Uterus (tissue), 4 donors: ENCODE results near the gene C12orf50. TPM values are rescaled to one million over a fixed set of nuclear protein-coding genes. Genes with fewer than 3 reads are reported as not detected.

Source experiments
- DNase-seq, 2 donors: peaks; one replicate each; pipeline ENCODE4 v3.0.0-alpha.2; 2019 to 2020
- H3K27ac ChIP-seq, 2 donors: fragments of 200-600 bp; sonication (generic); 1 replicate in 1 of 2; 2 replicates in 1 of 2; pipeline ENCODE4 v1.5.1; 2016 to 2018
- H3K27me3 ChIP-seq, 2 donors: fragments of 200-600 bp; sonication (generic); one replicate each; pipeline ENCODE4 v1.5.1; 2018 to 2019; ENCODE audit warnings: control low read depth in 1 of 2
- H3K36me3 ChIP-seq, 2 donors: fragments of 200-600 bp; sonication (generic); one replicate each; pipeline ENCODE4 v1.5.1; 2019; ENCODE audit warnings: control low read depth in 1 of 2
- H3K4me1 ChIP-seq, 2 donors: fragments of 200-600 bp; sonication (generic); one replicate each; pipeline ENCODE4 v1.5.1; 2018 to 2019; ENCODE audit warnings: control low read depth in 1 of 2
- H3K4me3 ChIP-seq, 2 donors: fragments of 200-600 bp; sonication (generic); 1 replicate in 1 of 2; 2 replicates in 1 of 2; pipeline ENCODE4 v1.5.1; 2018 to 2019; ENCODE audit warnings: mild to moderate bottlenecking in 1 of 2
- H3K9me3 ChIP-seq, 2 donors: fragments of 200-600 bp; sonication (generic); one replicate each; pipeline ENCODE4 v1.5.1; 2019; ENCODE audit warnings: control low read depth in 1 of 2
- CTCF ChIP-seq, 4 experiments: fragments of 200-600 bp in 2 of 4; fragments of 450-650 bp in 2 of 4; sonication (generic) in 2 of 4; IDR thresholded peaks; one replicate each; pipeline ENCODE4 v1.5.1; 2016 to 2019; ENCODE audit warnings: antibody characterized with exemption in 4 of 4, mild to moderate bottlenecking in 2 of 4, moderate library complexity in 1 of 4
- POLR2A ChIP-seq, 2 donors: fragments of 450-650 bp; IDR thresholded peaks; one replicate each; pipeline ENCODE4 v1.6.1; 2016; ENCODE audit warnings: antibody characterized with exemption in 2 of 2, mild to moderate bottlenecking in 1 of 2, moderate library complexity in 1 of 2
- intact Hi-C: fragments of 100-400 bp; cut with DNase I; formaldehyde crosslinking; loops from one replicate; pipeline ENCODE4 v1.15.1; 2023; ENCODE audit warnings: low total_unique reads
- total RNA-seq, 4 donors: library from RNA; depleted of rRNA in 3 of 4; stranded (reverse); fragments of >200 nt in 3 of 4; gene quantifications; one replicate each; pipeline versions ENCODE4 v1.1.0 to v1.2.4, GENCODE V29; 2014 to 2023
- donor health status: DM: yes; HTN: yes; CAD: no.

C12orf50 gene
- total RNA-seq, 4 donors from 2014 or later: 0.40 to 7.7 TPM; not detected in 2

- no peaks in the 10 kb centered on the region for H3K9me3 ChIP-seq
- no peaks in the 10 kb centered on the region for H3K27me3 ChIP-seq
- TF ChIP-seq CTCF (IDR thresholded peaks at IDR 0.05) (no peak), POLR2A (IDR thresholded peaks at IDR 0.05) (no peak)
- no peaks in the 10 kb centered on the region for H3K36me3 ChIP-seq
- H3K4me3 ChIP-seq: no peak overlapping the region
- no peaks in the 10 kb centered on the region for H3K4me1 ChIP-seq
- intact Hi-C loops: no loop called here
- H3K27ac ChIP-seq: no peak overlapping the region
- no peak for DNase-seq
These were observed 77.0 kb downstream of the C12orf50 start for GRCh38 chr12:87952223-87952622.

GRCh38 chr12:87943762-87944161 is 85.4 kb downstream of the C12orf50 start:
- Histone ChIP-seq H3K27ac (no peak overlapping the region), H3K4me3 (no peak overlapping the region), H3K36me3 (no peaks in the 10 kb centered on the region), H3K27me3 (no peaks in the 10 kb centered on the region), H3K9me3 (no peaks in the 10 kb centered on the region), H3K4me1 (no peaks in the 10 kb centered on the region)
- TF ChIP-seq POLR2A (IDR thresholded peaks at IDR 0.05): no peak
- intact Hi-C loops: no loop called here
- DNase-seq: no peak

GRCh38 chr12:87943023-87943422 is 86.2 kb downstream of the C12orf50 start:
- H3K4me1 ChIP-seq: no peaks in the 10 kb centered on the region
- no peaks in the 10 kb centered on the region for H3K36me3 ChIP-seq
- TF ChIP-seq CTCF (IDR thresholded peaks at IDR 0.05): no peak
- TF ChIP-seq POLR2A (IDR thresholded peaks at IDR 0.05): no peak
- no peak overlapping the region for H3K27ac ChIP-seq
- no peaks in the 10 kb centered on the region for H3K9me3 ChIP-seq
- intact Hi-C loops: no loop called here
- no peak overlapping the region for H3K4me3 ChIP-seq
- DNase-seq: no peak
- no peaks in the 10 kb centered on the region for H3K27me3 ChIP-seq

- DNase-seq: no peak
- TF ChIP-seq POLR2A (IDR thresholded peaks at IDR 0.05): no peak
- Histone ChIP-seq H3K4me1 (no peaks in the 10 kb centered on the region), H3K27me3 (no peaks in the 10 kb centered on the region), H3K9me3 (no peaks in the 10 kb centered on the region), H3K36me3 (no peaks in the 10 kb centered on the region), H3K27ac (no peak overlapping the region), H3K4me3 (no peak overlapping the region)
- intact Hi-C loops: no loop called here
These were observed 90.0 kb downstream of the C12orf50 start for GRCh38 chr12:87939182-87939581.

- no peaks in the 10 kb centered on the region for H3K4me1 ChIP-seq
- H3K27me3 ChIP-seq: no peaks in the 10 kb centered on the region
- TF ChIP-seq CTCF (IDR thresholded peaks at IDR 0.05) (no peak), POLR2A (IDR thresholded peaks at IDR 0.05) (no peak)
- intact Hi-C loops: no loop called here
- H3K36me3 ChIP-seq: no peaks in the 10 kb centered on the region
- no peaks in the 10 kb centered on the region for H3K9me3 ChIP-seq
- H3K4me3 ChIP-seq: no peak overlapping the region
- no peak for DNase-seq
- no peak overlapping the region for H3K27ac ChIP-seq
These were observed 94.0 kb downstream of the C12orf50 start for GRCh38 chr12:87935216-87935615.

- no peak for TF ChIP-seq CTCF (IDR thresholded peaks at IDR 0.05)
- TF ChIP-seq POLR2A (IDR thresholded peaks at IDR 0.05): no peak
- no peak overlapping the region for H3K27ac ChIP-seq
- H3K4me1 ChIP-seq: no peaks in the 10 kb centered on the region
- H3K36me3 ChIP-seq: no peaks in the 10 kb centered on the region
- no peak for DNase-seq
- no peak overlapping the region for H3K4me3 ChIP-seq
- H3K9me3 ChIP-seq: no peaks in the 10 kb centered on the region
- intact Hi-C loops: no loop called here
- H3K27me3 ChIP-seq: no peaks in the 10 kb centered on the region
These were observed 95.2 kb downstream of the C12orf50 start for GRCh38 chr12:87933991-87934390.
